GM13976 (cell line): ENCODE measurements around the gene GPC3.

ENCODE experiments used
- DNase-seq: peaks from one replicate; pipeline ENCODE4 v3.0.0; 2012; ENCODE audit warnings: low spot score
- in situ Hi-C: fragments of 300-500 bp; cut with MboI; formaldehyde crosslinking; loops from one replicate; pipeline ENCODE4 v1.12.0; 2022; ENCODE audit warnings: low sequenced_read_pairs, mixed read lengths, inconsistent platforms; ENCODE audit not compliant: unreplicated experiment
- TF ChIP-seq, protein P1 (sequence below): IDR thresholded peaks from 2 replicates; pipeline ENCODE4 v1.5.1; 2012; ENCODE audit warnings: borderline replicate concordance, mild to moderate bottlenecking; ENCODE audit not compliant: insufficient read depth; ENCODE audit errors: extremely low read depth, missing control alignments, control extremely low read depth

GPC3 gene

DNA sequence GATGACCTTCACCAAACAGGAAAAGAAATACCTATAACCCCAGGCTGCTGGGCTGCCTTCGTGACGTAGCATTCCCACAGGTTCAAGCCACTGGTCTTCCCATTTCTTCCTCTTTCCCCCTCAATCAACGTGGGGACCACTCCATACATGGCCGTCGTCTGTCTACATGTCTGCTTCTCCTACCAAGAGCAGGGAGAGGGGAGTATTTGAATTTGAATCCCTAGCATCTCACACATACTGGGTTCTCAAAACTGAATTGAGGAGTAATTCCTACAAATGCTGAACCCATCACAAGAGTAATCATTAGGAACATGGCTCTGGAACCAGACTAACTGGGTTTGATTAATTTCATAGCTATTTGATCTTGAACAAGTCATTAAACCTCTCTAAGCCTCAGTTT, 17.3 kb downstream of the GPC3 start:
- in situ Hi-C loops, result no loop called here
- DNase-seq, result no peak
- TF ChIP-seq, protein P1, sequence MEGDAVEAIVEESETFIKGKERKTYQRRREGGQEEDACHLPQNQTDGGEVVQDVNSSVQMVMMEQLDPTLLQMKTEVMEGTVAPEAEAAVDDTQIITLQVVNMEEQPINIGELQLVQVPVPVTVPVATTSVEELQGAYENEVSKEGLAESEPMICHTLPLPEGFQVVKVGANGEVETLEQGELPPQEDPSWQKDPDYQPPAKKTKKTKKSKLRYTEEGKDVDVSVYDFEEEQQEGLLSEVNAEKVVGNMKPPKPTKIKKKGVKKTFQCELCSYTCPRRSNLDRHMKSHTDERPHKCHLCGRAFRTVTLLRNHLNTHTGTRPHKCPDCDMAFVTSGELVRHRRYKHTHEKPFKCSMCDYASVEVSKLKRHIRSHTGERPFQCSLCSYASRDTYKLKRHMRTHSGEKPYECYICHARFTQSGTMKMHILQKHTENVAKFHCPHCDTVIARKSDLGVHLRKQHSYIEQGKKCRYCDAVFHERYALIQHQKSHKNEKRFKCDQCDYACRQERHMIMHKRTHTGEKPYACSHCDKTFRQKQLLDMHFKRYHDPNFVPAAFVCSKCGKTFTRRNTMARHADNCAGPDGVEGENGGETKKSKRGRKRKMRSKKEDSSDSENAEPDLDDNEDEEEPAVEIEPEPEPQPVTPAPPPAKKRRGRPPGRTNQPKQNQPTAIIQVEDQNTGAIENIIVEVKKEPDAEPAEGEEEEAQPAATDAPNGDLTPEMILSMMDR, result no peak

DNA sequence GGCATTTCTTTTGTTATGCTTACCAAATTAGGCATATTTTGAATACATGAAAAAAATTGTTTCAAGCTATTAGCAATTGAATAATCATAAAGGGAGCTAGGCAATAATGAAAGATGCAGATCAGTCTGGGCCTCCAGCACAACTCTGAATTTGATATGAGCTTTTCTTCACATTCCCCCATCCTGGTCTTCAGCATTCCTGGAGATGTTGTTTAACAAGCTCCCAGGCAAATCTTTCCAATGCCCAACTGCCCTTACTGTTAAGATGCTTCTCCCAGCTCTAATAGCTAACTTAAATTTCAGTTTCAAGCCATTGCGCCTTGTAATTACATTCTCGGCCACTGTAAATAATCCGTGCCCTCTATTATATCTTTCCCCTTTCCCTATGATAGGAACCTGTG, 19.2 kb downstream of the GPC3 start:
- no peak for DNase-seq
- TF ChIP-seq, protein P1, result no peak
- in situ Hi-C loops, result no loop called here

DNA sequence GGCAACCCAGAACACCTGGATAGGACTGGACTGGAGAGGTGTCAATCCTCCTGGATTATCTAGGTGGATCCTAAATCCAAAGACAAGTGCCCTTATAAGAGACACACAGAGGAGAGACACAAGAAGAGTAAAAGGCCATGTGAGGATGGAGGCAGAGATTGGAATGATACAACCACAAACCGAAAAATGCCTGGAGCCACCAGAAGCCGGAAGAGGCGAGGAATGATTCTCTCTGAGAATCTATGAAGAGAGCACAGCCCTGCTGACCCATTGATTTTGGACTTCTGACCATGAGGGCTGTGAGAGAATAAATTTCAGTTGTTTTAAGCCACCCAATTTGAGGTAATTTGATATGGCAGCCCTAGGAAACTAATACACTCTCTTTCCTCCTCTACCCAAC, 20.1 kb downstream of the GPC3 start:
- DNase-seq, result no peak
- in situ Hi-C loops, result no loop called here
- TF ChIP-seq, protein P1, result no peak

DNA sequence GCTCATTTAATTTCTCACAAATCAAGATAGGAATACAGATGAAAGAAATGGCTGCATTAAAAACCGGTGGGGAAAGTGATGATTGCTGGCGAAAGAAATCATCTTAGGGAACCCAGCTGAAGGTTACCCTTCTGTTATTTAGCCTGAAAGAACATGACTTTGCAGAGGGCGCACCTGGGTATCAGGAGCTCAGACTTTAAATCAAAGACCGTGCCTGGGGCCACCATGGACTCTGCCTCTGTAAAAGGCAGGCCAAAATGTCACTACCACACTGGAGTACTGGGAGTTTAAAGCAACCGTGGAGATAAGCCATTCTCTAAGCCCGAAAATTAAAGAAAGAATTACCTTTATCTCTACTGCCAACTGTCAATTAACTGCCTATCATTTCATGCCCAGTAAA, 24.3 kb downstream of the GPC3 start:
- TF ChIP-seq, protein P1, result no peak
- in situ Hi-C loops, result no loop called here
- DNase-seq, result no peak

DNA sequence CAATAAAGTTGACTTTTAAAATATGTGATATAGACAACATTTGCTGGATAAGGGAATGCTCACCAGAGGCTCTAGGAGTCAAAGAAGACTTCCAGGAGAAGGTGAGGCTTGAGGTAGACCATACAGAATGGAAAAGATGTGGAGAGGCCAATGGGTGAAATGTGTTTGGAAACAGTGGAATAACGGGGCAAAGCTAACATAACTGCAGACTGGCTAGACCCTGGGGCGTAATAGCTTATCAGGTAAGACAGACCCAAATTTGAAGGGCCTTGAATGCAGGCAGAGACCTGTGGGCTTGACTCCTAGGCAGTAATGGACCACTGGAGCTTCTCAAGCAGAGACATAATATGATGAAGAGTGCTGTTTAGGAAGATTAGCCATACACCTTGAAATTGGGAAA, 25.4 kb downstream of the GPC3 start:
- DNase-seq, result no peak
- TF ChIP-seq, protein P1, result no peak
- in situ Hi-C loops, result no loop called here

DNA sequence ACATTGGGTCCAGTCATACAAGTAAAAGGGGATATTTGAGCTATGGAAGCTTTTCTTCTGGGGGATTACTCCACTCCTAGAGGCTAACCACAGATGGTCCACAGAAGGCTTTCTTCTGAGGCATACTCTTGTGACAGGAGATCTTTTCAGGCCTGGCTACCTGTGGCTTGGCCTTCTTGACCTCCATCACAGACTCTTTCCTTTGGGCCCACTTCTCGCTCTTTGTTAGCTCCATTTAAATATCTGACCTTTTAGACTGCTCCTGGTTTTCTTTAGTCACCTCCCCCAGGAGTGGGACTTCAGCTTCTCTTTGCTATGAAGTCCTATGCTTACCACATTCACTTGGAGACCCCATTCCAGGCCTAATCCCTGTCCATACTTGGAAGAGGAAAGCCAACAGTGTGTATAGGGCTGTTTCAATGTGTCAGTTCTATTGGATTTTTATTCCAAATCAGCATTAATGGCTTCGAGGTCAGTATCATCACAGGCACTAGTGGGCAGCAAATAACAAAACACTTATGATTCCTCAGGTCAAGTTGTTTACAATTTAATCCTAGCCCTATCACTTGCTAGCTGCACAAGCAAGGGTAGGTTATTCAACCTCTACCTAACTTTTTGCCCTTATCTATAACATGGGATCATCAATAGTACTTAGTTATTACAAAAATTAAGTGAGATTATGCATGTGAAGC, 26.3 kb downstream of the GPC3 start:
- DNase-seq, result no peak
- in situ Hi-C loops, result no loop called here

More for the DNA sequence above, 26.3 kb downstream of the GPC3 start:
- TF ChIP-seq, protein P1, result no peak
